IPS DF 6.9 (cell line): ENCODE data around the gene SLC4A1AP.

Experiments
- DNase-seq: peaks from one replicate; pipeline ENCODE4 v3.0.0-alpha.2; 2013; ENCODE audit warnings: low read depth, low spot score
- H3K27ac ChIP-seq: one replicate; pipeline ENCODE4 v1.5.1; 2013; ENCODE audit warnings: low read length, control low read depth
- H3K27me3 ChIP-seq: 2 replicates; pipeline ENCODE4 v1.6.1; 2013; ENCODE audit warnings: mild to moderate bottlenecking, low read length; ENCODE audit not compliant: control insufficient read depth, insufficient read depth
- H3K36me3 ChIP-seq: 2 replicates; pipeline ENCODE4 v1.6.1; 2013; ENCODE audit warnings: low read length; ENCODE audit not compliant: control insufficient read depth, insufficient read depth
- H3K4me1 ChIP-seq: 2 replicates; pipeline ENCODE4 v1.6.1; 2013; ENCODE audit warnings: low read length; ENCODE audit not compliant: control insufficient read depth, insufficient read depth
- H3K4me3 ChIP-seq: 2 replicates; pipeline ENCODE4 v1.5.1; 2013; ENCODE audit warnings: mild to moderate bottlenecking, low read length
- H3K9me3 ChIP-seq: 2 replicates; pipeline ENCODE4 v1.6.1; 2013; ENCODE audit warnings: low read length, inconsistent platforms; ENCODE audit not compliant: control insufficient read depth, insufficient read depth
- WGBS: extraction: QIAGEN DNeasy Blood & Tissue Kit; methylation state at CpG from one replicate; pipeline ENCODE4 v1.1.7; 2013; ENCODE audit warnings: mixed read lengths, missing lambda C conversion rate; ENCODE audit not compliant: insufficient read length, insufficient coverage; 5-methylcytosine and 5-hydroxymethylcytosine counted together

SLC4A1AP gene

DNA sequence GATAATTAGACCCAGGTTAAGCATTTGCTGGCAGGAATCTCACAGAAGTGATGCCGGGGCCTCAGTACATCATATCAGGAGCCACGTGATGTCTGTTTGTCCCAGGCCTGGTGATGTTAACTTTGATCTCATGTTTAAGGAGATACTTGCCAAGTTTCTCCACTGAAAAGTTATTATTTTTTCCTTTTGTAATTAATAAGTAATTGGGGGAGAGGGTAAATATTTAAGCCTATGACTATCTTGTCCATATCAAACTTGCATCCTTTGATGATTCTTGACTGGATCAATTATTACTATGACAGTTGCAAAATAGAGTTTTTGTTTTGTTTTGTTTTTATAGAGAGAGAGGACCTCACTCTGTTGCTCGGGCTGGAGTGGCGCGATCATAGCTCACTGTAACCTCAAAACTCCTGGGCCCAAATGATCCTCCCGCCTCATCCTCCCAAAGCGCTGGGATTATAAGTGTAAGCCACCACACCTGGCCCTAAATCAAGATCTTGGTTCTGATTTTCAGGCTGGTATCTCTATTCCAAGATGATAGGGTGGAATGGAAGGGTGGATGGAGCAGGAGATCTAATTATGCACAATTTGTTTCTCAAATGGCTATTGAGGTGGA, 46.4 kb downstream of the SLC4A1AP start:
- no peak overlapping the region for H3K4me3 ChIP-seq
- H3K36me3 ChIP-seq = no peaks in the 10 kb centered on the region
- no CpG with 5 or more reads among the region's 7 CpGs for WGBS
- DNase-seq = no peak
- no peaks in the 10 kb centered on the region for H3K4me1 ChIP-seq
- no peaks in the 10 kb centered on the region for H3K27me3 ChIP-seq
- no peaks in the 10 kb centered on the region for H3K9me3 ChIP-seq
- no peak overlapping the region for H3K27ac ChIP-seq

DNA sequence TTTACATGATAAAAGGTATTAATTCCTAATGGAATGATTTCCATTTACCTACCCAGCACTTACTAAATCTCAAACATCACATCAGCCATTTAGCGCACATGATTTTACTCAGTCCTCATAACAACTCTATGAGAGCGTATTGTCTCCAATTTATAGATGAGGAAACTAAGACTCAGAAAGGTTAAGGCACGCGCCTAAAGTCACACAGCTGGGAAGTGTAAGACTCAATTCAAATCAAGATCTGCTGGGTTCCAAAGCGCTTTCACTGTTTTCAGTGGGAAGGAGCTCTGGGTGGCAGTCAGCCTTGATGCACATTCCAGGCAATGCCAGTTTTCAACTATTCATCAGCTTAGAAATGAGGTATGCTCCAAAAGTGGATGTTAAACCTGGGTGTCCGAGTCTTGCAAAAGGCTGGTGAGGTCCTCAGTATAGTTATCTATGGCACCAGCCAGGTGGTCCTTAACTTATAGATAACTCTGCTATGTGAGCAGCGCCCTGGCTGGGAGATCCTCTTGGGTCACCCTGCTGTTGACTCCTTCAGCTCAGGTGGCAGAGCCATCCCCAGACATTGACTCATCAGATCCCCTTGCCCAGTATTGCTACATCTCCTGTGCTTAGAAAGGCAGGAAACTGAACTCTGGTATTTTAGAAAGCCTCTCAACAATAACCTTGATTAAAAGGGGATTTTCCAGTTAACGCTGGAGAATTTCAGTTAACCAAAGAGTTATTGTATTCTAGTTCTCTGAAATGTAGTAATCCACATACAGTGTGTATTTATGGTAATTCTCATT, 47.1 kb downstream of the SLC4A1AP start:
- Histone ChIP-seq H3K4me3 (no peak overlapping the region), H3K4me1 (no peaks in the 10 kb centered on the region), H3K9me3 (no peaks in the 10 kb centered on the region), H3K27ac (no peak overlapping the region), H3K27me3 (no peaks in the 10 kb centered on the region), H3K36me3 (no peaks in the 10 kb centered on the region)
- WGBS = no CpG with 5 or more reads among the region's 8 CpGs
- DNase-seq = no peak

DNA sequence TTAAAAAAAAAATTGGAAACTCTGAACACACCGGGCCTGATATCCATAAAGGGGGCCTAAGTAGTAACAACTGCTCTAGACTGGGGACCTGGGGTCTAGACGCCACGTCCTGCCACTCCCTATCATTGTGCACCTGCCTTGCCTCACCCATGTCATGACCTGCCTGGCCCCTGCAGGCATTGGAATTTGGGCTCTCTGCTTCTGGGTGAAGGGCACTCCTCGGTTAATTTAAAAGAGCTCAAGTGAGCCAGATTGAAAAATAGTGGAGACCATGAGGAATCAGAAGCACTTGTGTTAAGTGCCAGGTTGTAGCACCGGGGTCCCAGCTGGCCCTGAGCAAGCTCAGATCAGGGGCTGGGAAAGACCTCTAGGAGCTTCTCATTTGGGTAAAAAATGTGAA, 48.1 kb downstream of the SLC4A1AP start:
- Histone ChIP-seq H3K4me1 (no peaks in the 10 kb centered on the region), H3K9me3 (no peaks in the 10 kb centered on the region), H3K27ac (no peak overlapping the region), H3K27me3 (no peaks in the 10 kb centered on the region), H3K36me3 (no peaks in the 10 kb centered on the region), H3K4me3 (no peak overlapping the region)
- no peak for DNase-seq
- WGBS = no CpG with 5 or more reads among the region's 5 CpGs

DNA sequence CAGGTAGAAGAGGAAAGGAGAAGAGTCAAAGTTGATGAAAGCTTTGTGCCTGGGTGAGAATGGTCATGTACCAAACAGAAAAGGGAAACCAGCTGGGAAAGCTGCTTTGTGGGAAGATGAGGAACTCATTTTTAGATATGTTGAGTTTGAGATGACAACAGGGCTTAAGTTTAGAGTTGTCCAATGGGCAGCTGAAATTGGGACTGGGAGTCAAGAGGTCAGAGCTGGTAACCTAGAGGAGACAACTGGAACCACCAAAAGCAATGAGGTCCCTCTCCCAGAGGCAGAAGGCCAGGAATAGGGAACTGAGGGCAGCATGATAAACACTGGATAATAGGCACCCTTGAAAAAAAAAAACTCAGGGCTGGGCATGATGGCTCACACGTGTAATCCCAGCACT, 48.8 kb downstream of the SLC4A1AP start:
- DNase-seq = no peak
- no peaks in the 10 kb centered on the region for H3K36me3 ChIP-seq
- no peak overlapping the region for H3K4me3 ChIP-seq
- H3K27ac ChIP-seq = no peak overlapping the region
- no peaks in the 10 kb centered on the region for H3K9me3 ChIP-seq
- H3K4me1 ChIP-seq = no peaks in the 10 kb centered on the region
- no peaks in the 10 kb centered on the region for H3K27me3 ChIP-seq
- WGBS = no CpG with 5 or more reads among the region's 1 CpG

DNA sequence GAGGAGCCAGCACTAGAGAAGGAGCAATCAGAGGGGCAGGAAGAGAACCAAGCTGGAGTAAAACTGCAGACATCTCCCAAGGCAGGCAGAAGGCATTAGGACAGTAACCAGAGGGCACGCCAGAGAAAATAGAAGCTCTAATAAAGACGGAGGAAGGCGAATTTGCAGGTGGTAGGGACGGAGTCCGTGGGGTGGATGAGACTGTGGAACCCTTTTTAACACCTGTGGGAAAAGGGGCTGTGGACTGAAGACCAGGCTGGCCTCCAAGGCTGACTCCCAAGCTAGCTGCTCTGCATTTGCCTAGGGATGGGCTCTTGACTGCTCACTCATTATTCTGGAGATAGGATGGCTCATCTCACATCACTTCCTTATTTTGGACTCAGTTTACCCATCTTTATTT, 49.5 kb downstream of the SLC4A1AP start:
- DNase-seq = no peak
- Histone ChIP-seq H3K27ac (no peak overlapping the region), H3K27me3 (no peaks in the 10 kb centered on the region), H3K36me3 (no peaks in the 10 kb centered on the region), H3K4me3 (no peak overlapping the region), H3K9me3 (no peaks in the 10 kb centered on the region), H3K4me1 (no peaks in the 10 kb centered on the region)
- no CpG with 5 or more reads among the region's 5 CpGs for WGBS

DNA sequence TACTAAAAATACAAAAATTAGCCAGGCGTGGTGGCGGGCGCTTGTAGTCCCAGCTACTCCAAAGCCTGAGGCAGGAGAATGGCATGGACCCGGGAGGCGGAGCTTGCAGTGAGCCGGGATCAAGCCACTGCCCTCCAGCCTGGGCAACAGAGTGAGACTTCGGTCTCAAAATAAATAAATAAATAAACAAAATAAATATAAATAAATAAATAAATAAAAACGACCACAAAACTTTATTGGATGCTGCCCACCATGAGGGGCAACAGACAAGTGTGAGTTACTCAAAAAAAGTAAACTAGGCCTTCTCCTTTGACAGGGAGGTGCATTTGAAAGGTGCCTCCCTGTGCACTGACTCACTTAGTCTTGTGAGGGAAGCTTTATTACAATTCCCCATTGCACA, 50.4 kb downstream of the SLC4A1AP start:
- no peak for DNase-seq
- no CpG with 5 or more reads among the region's 8 CpGs for WGBS
- no peak overlapping the region for H3K4me3 ChIP-seq
- no peaks in the 10 kb centered on the region for H3K4me1 ChIP-seq
- H3K27me3 ChIP-seq = no peaks in the 10 kb centered on the region
- H3K36me3 ChIP-seq = no peaks in the 10 kb centered on the region
- H3K9me3 ChIP-seq = no peaks in the 10 kb centered on the region
- no peak overlapping the region for H3K27ac ChIP-seq

DNA sequence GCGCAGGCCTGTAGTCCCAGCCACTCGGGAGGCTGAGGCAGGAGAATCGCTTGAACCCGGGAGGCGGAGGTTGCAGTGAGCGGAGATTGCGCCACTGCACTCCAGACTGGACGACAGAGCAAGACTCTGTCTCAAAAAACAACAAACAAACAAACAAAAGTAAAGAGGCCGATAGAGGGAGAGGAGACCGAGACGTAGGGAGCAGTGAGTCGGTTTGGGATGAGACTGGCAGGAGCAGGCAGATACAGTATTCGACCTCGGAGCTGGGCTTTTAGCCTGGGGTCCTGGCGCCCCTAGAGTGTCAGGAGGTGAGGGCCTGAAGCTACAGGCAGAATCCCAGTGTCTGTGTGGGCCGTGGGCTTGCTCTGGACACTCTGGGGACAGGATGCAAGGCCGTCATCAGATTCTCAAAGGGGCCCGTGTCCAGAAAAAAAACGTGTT, 51.2 kb downstream of the SLC4A1AP start:
- no peak overlapping the region for H3K27ac ChIP-seq
- no peaks in the 10 kb centered on the region for H3K4me1 ChIP-seq
- H3K4me3 ChIP-seq = peak overlapping the region; percentile 87; the same call in 1 of the 2 replicates
- H3K9me3 ChIP-seq = no peaks in the 10 kb centered on the region
- DNase-seq = no peak
- no CpG with 5 or more reads among the region's 19 CpGs for WGBS
- no peaks in the 10 kb centered on the region for H3K27me3 ChIP-seq
- no peaks in the 10 kb centered on the region for H3K36me3 ChIP-seq

DNA sequence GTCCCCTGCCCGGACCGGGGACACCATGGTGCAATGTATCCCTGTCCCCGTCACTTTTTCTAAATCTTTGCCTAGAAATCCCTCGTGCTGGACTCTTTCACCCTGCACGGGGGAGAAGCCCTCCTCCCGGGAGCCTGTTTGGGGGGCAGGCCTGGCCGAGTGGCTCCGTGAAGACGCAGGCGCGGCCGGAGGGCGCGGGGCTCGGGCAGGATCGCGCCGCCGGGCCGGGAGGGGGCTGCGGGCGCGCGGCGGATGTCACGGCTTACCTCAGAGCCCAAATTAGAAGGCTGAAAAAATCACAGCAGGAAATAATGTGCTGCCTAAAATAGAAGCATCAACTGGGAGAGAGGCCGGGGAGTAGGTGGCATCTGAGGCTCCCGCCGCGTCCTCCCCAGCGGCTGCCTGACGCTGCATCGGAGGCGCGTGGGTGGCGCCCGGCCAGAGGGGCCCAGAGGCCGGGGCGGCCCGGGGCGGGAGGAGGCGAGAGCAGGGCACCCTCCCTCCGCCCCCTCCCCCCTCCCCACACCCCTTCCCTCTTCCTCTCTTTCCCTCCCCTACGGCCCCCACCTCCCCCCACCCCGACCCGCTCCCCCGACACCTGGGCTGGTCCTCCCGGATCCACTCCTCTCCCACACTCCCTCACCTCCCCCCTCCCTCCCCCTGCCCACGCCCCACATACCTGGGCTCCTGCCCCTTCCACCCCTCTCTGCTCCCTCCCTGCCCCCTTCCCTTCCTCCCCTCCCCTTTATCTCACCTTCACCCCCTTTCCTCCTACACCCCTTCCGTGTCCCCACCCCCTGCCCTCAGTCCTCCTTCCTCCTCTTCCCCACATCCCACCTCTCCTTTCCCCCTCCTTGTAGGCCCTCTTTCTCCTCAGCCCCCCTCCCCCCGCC, 51.9 kb downstream of the SLC4A1AP start:
- no CpG with 5 or more reads among the region's 51 CpGs for WGBS
- H3K36me3 ChIP-seq = no peaks in the 10 kb centered on the region
- no peak overlapping the region for H3K27ac ChIP-seq
- no peak for DNase-seq
- H3K9me3 ChIP-seq = no peaks in the 10 kb centered on the region
- no peaks in the 10 kb centered on the region for H3K27me3 ChIP-seq
- H3K4me1 ChIP-seq = no peaks in the 10 kb centered on the region
- peak overlapping the region; percentile 87 for H3K4me3 ChIP-seq

DNA sequence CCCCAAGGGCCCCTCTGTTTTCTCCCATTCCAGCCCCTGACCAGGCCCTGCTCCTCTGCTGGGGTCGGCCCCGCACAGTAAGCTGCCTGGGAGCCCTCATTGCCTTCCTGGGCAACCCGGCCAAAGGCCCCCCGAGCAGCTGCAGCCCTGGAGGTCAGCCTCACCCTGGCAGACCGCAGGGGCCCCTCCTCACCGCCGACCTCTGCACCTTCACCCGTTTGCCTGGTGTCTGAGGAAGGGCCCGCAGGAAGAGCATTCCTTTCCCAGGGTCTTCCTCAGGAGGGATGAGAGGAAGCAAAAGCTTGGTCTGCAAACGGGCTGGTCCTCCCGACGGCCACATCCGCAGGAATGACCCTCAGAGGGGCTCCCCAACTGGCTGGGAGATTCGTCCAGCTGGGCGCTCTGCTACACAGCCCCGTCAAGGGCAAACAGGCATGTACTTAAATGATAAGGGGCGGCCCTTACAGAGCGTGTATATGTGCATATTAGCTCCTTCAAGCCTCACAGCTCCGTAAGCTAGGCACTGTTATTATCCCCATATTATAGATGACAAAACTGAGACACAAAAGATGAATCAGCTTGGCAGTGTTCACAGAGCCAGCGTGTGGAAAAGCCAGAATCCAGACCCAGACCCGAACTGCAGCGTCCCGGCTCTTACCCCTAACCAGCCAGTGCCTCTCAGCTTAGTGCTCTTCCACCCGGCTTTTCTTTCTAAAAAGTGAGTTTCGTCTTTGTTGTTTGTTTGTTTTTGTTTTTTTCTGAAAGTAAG, 52.8 kb downstream of the SLC4A1AP start:
- Histone ChIP-seq H3K4me1 (no peaks in the 10 kb centered on the region; the same call in 1 of the 2 replicates), H3K36me3 (no peaks in the 10 kb centered on the region), H3K4me3 (peak overlapping the region; percentile 41; the same call in 1 of the 2 replicates), H3K27me3 (no peaks in the 10 kb centered on the region), H3K9me3 (no peaks in the 10 kb centered on the region), H3K27ac (no peak overlapping the region)
- no peak for DNase-seq
- no CpG with 5 or more reads among the region's 25 CpGs for WGBS
